Renal pelvis (tissue), 4 donors: ENCODE data around the gene RABEPK. TPM values are rescaled to one million over a fixed set of nuclear protein-coding genes. Genes with fewer than 3 reads are reported as not detected.
"Not testable (repeated sequence)": the region's sequence is repeated elsewhere in the genome, so short reads cannot be mapped to it uniquely, and the experiment has no call there.

ENCODE experiments used
- DNase-seq: peaks from one replicate; pipeline ENCODE4 v3.0.0-alpha.2; 2013
- polyA plus RNA-seq, 3 donors: library from polyadenylated mRNA; unstranded; fragments of 120-200 nt; gene quantifications; one replicate each; pipeline ENCODE4 v1.2.1, GENCODE V29; 2013; ENCODE audit not compliant: insufficient read length in 3 of 3

The RABEPK gene
- polyA plus RNA-seq, 3 donors, result 21.6 to 22.9 (median 22.6) TPM

GRCh38 chr9:125189011-125189360 lies 11.4 kb upstream of the RABEPK start:
- DNase-seq, result peak; percentile 9

- DNase-seq, result peak; percentile 97
Observed at GRCh38 chr9:125189361-125190289, 10.7 kb upstream of the RABEPK start, which contains the start of gene PPP6C. Gene PPP6C, minus strand, starts transcription at chr9:125189803. Its CDS starts 85 bp downstream, at chr9:125189718.

GRCh38 chr9:125190361-125190801 lies 10.0 kb upstream of the RABEPK start:
- peak; percentile 27 for DNase-seq

- not testable (repeated sequence) for DNase-seq
Observed at GRCh38 chr9:125194466-125194865, 5.9 kb upstream of the RABEPK start.

- DNase-seq, result not testable (repeated sequence)
Observed at GRCh38 chr9:125195591-125195990, 4.8 kb upstream of the RABEPK start.

- no peak for DNase-seq
Observed at GRCh38 chr9:125202846-125203618, 2.7 kb downstream of the RABEPK start.

- no peak for DNase-seq
Observed at GRCh38 chr9:125204477-125204876, 4.1 kb downstream of the RABEPK start.

GRCh38 chr9:125214186-125214585 lies 13.8 kb downstream of the RABEPK start:
- DNase-seq, result no peak

- no peak for DNase-seq
Observed at GRCh38 chr9:125218621-125219020, 18.3 kb downstream of the RABEPK start.

- DNase-seq, result not testable (repeated sequence)
Observed at GRCh38 chr9:125224858-125225257, 24.5 kb downstream of the RABEPK start.

GRCh38 chr9:125227761-125228160 lies 27.4 kb downstream of the RABEPK start:
- DNase-seq, result no peak

GRCh38 chr9:125233678-125234077 lies 33.3 kb downstream of the RABEPK start:
- no peak for DNase-seq

- DNase-seq, result not testable (repeated sequence)
Observed at GRCh38 chr9:125234099-125234498, 33.8 kb downstream of the RABEPK start.

- DNase-seq, result no peak
Observed at GRCh38 chr9:125235804-125236519, 35.6 kb downstream of the RABEPK start.

GRCh38 chr9:125236520-125237159 lies 36.3 kb downstream of the RABEPK start:
- not testable (repeated sequence) for DNase-seq

- DNase-seq, result no peak
Observed at GRCh38 chr9:125238127-125238914, 38.0 kb downstream of the RABEPK start.

GRCh38 chr9:125238915-125239446 lies 38.6 kb downstream of the RABEPK start:
- no peak for DNase-seq

GRCh38 chr9:125239631-125240597 lies 39.6 kb downstream of the RABEPK start:
- DNase-seq, result no peak

GRCh38 chr9:125240649-125240999 lies 40.3 kb downstream of the RABEPK start:
- peak; percentile 28 for DNase-seq
